Common myeloid progenitor, CD34-positive (primary cell): ENCODE measurements around the gene TRAPPC2. TPM values are rescaled to one million over a fixed set of nuclear protein-coding genes. Genes with fewer than 3 reads are reported as not detected.

Experiments
- CTCF ChIA-PET: fragments of 350-600 bp; sonication (Branson Sonifier 250); formaldehyde crosslinking; loops from one replicate; lab custom pipeline; 2021; ENCODE audit warnings: antibody characterized with exemption; lab: Charles Lee
- POLR2A ChIA-PET: fragments of 350-600 bp; sonication (Branson Sonifier 250); formaldehyde crosslinking; loops from one replicate; lab custom pipeline; 2021; ENCODE audit warnings: antibody characterized with exemption; lab: Charles Lee
- DNase-seq, 3 donors: peaks; one replicate each; pipeline versions ENCODE4 v3.0.0 to v3.0.0-alpha.2; 2013
- H3K27ac ChIP-seq, 2 experiments: 1 replicate in 1 of 2; 2 replicates in 1 of 2; pipeline ENCODE4 v1.7.0; 2013; ENCODE audit warnings: inconsistent platforms in 2 of 2, low read length in 2 of 2, mild to moderate bottlenecking in 2 of 2, low read depth in 1 of 2, moderate library complexity in 1 of 2; ENCODE audit not compliant: severe bottlenecking in 2 of 2, insufficient read depth in 1 of 2, poor library complexity in 1 of 2
- H3K27me3 ChIP-seq, 5 experiments: replicated peaks in 2 of 5; 1 replicate in 3 of 5; 2 replicates in 2 of 5; pipeline versions ENCODE4 v1.6.1 to v1.7.0; 2013; ENCODE audit warnings: low read length in 4 of 5, mild to moderate bottlenecking in 2 of 5, moderate library complexity in 2 of 5, inconsistent platforms in 1 of 5; ENCODE audit not compliant: insufficient read depth in 5 of 5, control insufficient read depth in 4 of 5
- H3K36me3 ChIP-seq, 4 experiments: 1 replicate in 2 of 4; 2 replicates in 2 of 4; pipeline versions ENCODE4 v1.6.1 to v1.7.0; 2013; ENCODE audit warnings: low read length in 3 of 4, control low read depth in 1 of 4, mild to moderate bottlenecking in 1 of 4; ENCODE audit not compliant: control insufficient read depth in 4 of 4, insufficient read depth in 4 of 4
- H3K4me1 ChIP-seq, 4 experiments: 1 replicate in 3 of 4; 2 replicates in 1 of 4; pipeline versions ENCODE4 v1.6.1 to v1.7.1; 2013; ENCODE audit warnings: low read length in 3 of 4, mild to moderate bottlenecking in 3 of 4, control low read depth in 1 of 4, inconsistent platforms in 1 of 4, moderate library complexity in 1 of 4; ENCODE audit not compliant: control insufficient read depth in 4 of 4, insufficient read depth in 4 of 4; ENCODE audit errors: control extremely low read depth in 1 of 4
- H3K4me3 ChIP-seq, 7 experiments: 1 replicate in 4 of 7; 2 replicates in 3 of 7; pipeline versions ENCODE4 v1.5.1 to v1.7.0; 2013; ENCODE audit warnings: mild to moderate bottlenecking in 7 of 7, low read length in 6 of 7, moderate library complexity in 6 of 7, inconsistent platforms in 2 of 7, low read depth in 2 of 7, control low read depth in 1 of 7; ENCODE audit not compliant: insufficient read depth in 4 of 7, control insufficient read depth in 1 of 7; ENCODE audit errors: extremely low read depth in 1 of 7
- H3K9me3 ChIP-seq, 5 experiments: 1 replicate in 4 of 5; 2 replicates in 1 of 5; pipeline versions ENCODE4 v1.6.1 to v1.7.1; 2013; ENCODE audit warnings: low read length in 4 of 5, mild to moderate bottlenecking in 2 of 5, inconsistent platforms in 1 of 5, low read depth in 1 of 5, moderate library complexity in 1 of 5; ENCODE audit not compliant: control insufficient read depth in 4 of 5, insufficient read depth in 2 of 5; ENCODE audit errors: control extremely low read depth in 1 of 5
- WGBS: methylation state at CpG from one replicate; pipeline ENCODE4 v1.1.5; 2013; ENCODE audit not compliant: insufficient coverage; 5-methylcytosine and 5-hydroxymethylcytosine counted together
- polyA plus RNA-seq: library from polyadenylated mRNA; unstranded; fragments of 120-200 nt; gene quantifications from one replicate; pipeline ENCODE4 v1.2.1, GENCODE V29; 2013

Gene TRAPPC2
- polyA plus RNA-seq = 15.5 TPM

GRCh38 chrX:13734278-13735172 lies at the start of gene TRAPPC2, which contains the start of gene OFD1:
Gene TRAPPC2 (minus strand): TSS chrX:13734620. CDS start chrX:13719963, 14,657 bp downstream.
Gene OFD1 (plus strand): TSS chrX:13734748. CDS start chrX:13735072, 324 bp downstream.
- ChIA-PET POLR2A (interaction anchor here (0.6 to 1.5 kb wide), 8 partner anchors 8 to 296 kb away, joined by 3 to 5 read pairs (median 3); partner anchors contain the start of gene RAB9A), CTCF (interaction anchor here (1.3 kb wide), 1 partner anchor 14 kb away, joined by 3 read pairs; no protein-coding TSS in a partner anchor)
- Histone ChIP-seq H3K27me3 (peaks cover 0 to 13% (median 0%) of the 10 kb centered on the region in 5 experiments), H3K4me3 (peak within 1 kb of the TSS; percentile 64 to 88 (median 79)), H3K4me1 (peaks cover 5 to 31% (median 13%) of the 10 kb centered on the region in 4 experiments), H3K36me3 (peaks cover 0 to 2% (median 0%) of the 10 kb centered on the region in 4 experiments), H3K27ac (peak within 1 kb of the TSS; percentile 81 to 94), H3K9me3 (peaks cover 0 to 9% (median 0%) of the 10 kb centered on the region in 5 experiments)
- 1% methylated on average over 70 of the region's 75 CpGs for WGBS
- DNase-seq = peak; percentile 93 to 97 (median 97)

DNA sequence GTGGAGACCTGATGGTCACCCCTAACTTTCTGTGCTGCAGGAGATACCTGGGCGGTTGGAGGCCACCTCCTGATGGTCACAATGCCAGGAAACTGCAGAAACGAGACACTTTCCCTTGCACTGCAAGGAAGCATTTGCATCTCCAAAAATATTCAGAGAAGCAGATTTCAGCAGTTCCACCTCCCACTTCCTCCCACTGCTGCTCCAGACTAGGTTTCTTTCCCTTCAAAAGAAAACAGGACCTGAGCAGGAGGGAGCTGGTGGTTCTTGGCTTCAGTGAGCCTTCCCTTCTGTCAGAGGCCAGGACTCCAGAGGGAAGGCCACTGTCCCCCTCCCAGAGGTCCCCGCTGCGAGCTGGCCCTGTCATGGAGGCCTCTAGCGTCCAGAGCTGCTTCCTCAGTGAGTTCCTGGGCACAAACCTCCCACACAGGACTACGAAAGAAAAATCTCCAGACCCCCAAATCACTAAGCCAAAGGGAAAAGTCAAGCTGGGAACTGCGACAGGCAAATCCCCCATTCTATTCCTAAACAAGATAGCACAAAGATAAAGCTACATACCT lies 46.5 kb upstream of the TRAPPC2 start:
- WGBS = 80% methylated on average over 7 of the region's 7 CpGs
- no peak overlapping the region for H3K4me3 ChIP-seq
- peaks cover 0 to 6% (median 2%) of the 10 kb centered on the region in 4 experiments for H3K36me3 ChIP-seq
- peaks cover 0 to 2% (median 0%) of the 10 kb centered on the region in 4 experiments for H3K4me1 ChIP-seq
- ChIA-PET POLR2A (no interaction called here), CTCF (no interaction called here)
- H3K27ac ChIP-seq = no peak overlapping the region
- H3K27me3 ChIP-seq = peaks cover 0 to 18% (median 0%) of the 10 kb centered on the region in 5 experiments
- no peaks in the 10 kb centered on the region for H3K9me3 ChIP-seq
- DNase-seq = no peak

DNA sequence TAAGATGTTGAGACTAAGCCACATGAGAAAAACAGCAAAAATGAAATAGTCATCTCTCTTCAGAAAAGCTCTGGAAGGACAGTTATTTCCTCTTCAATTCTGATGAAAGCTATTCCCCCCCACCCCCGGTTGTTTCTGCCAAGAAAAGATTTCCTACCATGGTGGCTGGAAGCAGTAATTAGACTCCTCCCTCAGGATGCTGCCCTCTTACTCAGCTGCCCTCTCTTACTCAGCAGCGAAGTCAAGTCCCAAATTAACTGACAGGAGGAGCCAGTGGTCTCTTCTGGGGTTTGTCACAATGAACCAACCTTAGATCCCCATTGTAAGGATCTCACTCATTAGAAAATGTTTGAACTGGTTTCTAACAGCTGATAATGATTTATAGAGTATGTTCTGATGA lies 44.5 kb upstream of the TRAPPC2 start:
- CTCF ChIA-PET = interaction anchor here (0.8 to 1.3 kb wide), 2 partner anchors 251 to 272 kb away, joined by 3 read pairs; partner anchors contain the start of gene GEMIN8
- 38% methylated on average over 1 of the region's 2 CpGs for WGBS
- Histone ChIP-seq H3K4me3 (no peak overlapping the region), H3K9me3 (no peaks in the 10 kb centered on the region), H3K4me1 (peaks cover 0 to 2% (median 0%) of the 10 kb centered on the region in 4 experiments), H3K36me3 (peaks cover 0 to 21% (median 8%) of the 10 kb centered on the region in 4 experiments), H3K27ac (no peak overlapping the region), H3K27me3 (peaks cover 0 to 18% (median 0%) of the 10 kb centered on the region in 5 experiments)
- POLR2A ChIA-PET = no interaction called here
- DNase-seq = peak; percentile 20 to 52 (median 39)

- no peak for DNase-seq
- peaks cover 0 to 10% (median 0%) of the 10 kb centered on the region in 5 experiments for H3K27me3 ChIP-seq
- WGBS = 87% methylated on average over 3 of the region's 4 CpGs
- H3K9me3 ChIP-seq = no peaks in the 10 kb centered on the region
- peaks cover 2 to 31% (median 8%) of the 10 kb centered on the region in 4 experiments for H3K36me3 ChIP-seq
- peaks cover 0 to 2% (median 0%) of the 10 kb centered on the region in 4 experiments for H3K4me1 ChIP-seq
- ChIA-PET CTCF (interaction anchor here (2.1 kb wide), 1 partner anchor 12 kb away, joined by 4 read pairs; no protein-coding TSS in a partner anchor), POLR2A (no interaction called here)
- no peak overlapping the region for H3K27ac ChIP-seq
- no peak overlapping the region for H3K4me3 ChIP-seq
Measured at GRCh38 chrX:13776387-13776786, 42.0 kb upstream of the TRAPPC2 start.

DNA sequence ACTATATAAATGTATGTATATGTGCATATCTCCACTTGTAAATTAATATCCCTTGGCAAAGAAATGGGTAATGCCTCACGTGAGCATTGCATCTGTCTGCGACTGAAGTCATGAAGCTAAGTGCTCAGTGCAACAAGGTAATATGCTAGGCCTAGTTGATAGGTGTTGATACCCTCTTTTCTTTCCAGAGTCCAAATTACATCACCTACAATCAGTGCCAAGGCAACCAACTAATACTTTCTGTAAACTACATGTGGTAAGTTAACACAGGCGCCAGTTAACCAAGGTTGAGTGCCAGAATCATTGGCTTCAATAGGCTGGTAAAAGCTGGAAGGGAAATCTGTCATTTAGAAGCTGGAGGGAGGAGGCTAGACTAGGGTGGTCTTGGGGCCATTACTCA lies 41.4 kb upstream of the TRAPPC2 start:
- DNase-seq = no peak
- peaks cover 0 to 2% (median 0%) of the 10 kb centered on the region in 4 experiments for H3K4me1 ChIP-seq
- ChIA-PET CTCF (interaction anchor here (2.1 kb wide), 1 partner anchor 11 kb away, joined by 4 read pairs; no protein-coding TSS in a partner anchor), POLR2A (no interaction called here)
- peaks cover 2 to 31% (median 8%) of the 10 kb centered on the region in 4 experiments for H3K36me3 ChIP-seq
- H3K4me3 ChIP-seq = no peak overlapping the region
- no peaks in the 10 kb centered on the region for H3K9me3 ChIP-seq
- 60% methylated on average over 1 of the region's 3 CpGs for WGBS
- no peak overlapping the region for H3K27ac ChIP-seq
- H3K27me3 ChIP-seq = peaks cover 0 to 4% (median 0%) of the 10 kb centered on the region in 5 experiments

DNA sequence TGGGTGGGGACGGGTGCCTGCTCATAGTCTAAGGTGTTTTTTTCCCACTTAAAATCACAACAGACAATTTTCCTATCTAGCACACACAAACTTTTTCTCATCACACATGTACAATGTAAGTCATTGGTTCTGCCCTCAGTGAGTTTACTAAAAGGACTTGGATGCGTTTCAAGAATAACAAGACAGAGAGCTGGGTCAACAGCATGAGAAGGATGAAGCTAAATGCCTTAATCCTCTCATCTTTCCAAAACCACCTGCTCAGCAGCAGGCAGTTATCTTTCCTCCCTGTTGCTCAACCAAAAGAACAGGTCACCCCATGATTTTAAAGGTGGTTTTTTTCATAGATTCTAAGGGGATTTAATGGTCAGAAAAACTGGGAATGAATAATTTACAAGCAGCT lies 40.3 kb upstream of the TRAPPC2 start:
- DNase-seq = no peak
- WGBS = 100% methylated on average over 2 of the region's 2 CpGs
- H3K9me3 ChIP-seq = no peaks in the 10 kb centered on the region
- POLR2A ChIA-PET = interaction anchor here (0.6 kb wide), 1 partner anchor 55 kb away, joined by 3 read pairs; no protein-coding TSS in a partner anchor
- H3K27ac ChIP-seq = no peak overlapping the region
- no peak overlapping the region for H3K4me3 ChIP-seq
- H3K27me3 ChIP-seq = no peaks in the 10 kb centered on the region
- peaks cover 2 to 39% (median 11%) of the 10 kb centered on the region in 4 experiments for H3K36me3 ChIP-seq
- peaks cover 0 to 2% (median 0%) of the 10 kb centered on the region in 4 experiments for H3K4me1 ChIP-seq
- CTCF ChIA-PET = interaction anchor here (2.1 kb wide), 1 partner anchor 10 kb away, joined by 4 read pairs; no protein-coding TSS in a partner anchor
